Lung (tissue), 12 donors: ENCODE results near the gene SERPINA5. TPM values are rescaled to one million over a fixed set of nuclear protein-coding genes. Genes with fewer than 3 reads are reported as not detected.

Experiments used
- ATAC-seq: fragments of 200-7000 bp; cut with Tn5 transposase; one replicate; pipeline ENCODE4 v1.9.1; 2020; ENCODE audit warnings: moderate number of reproducible peaks; ENCODE audit not compliant: insufficient read depth, low FRiP score
- DNase-seq, 3 donors: peaks; one replicate each; pipeline ENCODE4 v3.0.0-alpha.2; 2013 to 2017
- H3K27ac ChIP-seq, 2 donors: one replicate each; pipeline ENCODE4 v1.5.1; 2013; ENCODE audit warnings: mild to moderate bottlenecking in 2 of 2, moderate library complexity in 2 of 2, control low read depth in 1 of 2, inconsistent platforms in 1 of 2, low read depth in 1 of 2, low read length in 1 of 2
- H3K27me3 ChIP-seq, 3 donors: one replicate each; pipeline ENCODE4 v1.5.1; 2013; ENCODE audit warnings: low read length in 2 of 3; ENCODE audit not compliant: control insufficient read depth in 3 of 3, insufficient read depth in 3 of 3
- H3K36me3 ChIP-seq, 4 donors: one replicate each; pipeline ENCODE4 v1.5.1; 2013; ENCODE audit warnings: low read length in 4 of 4, mild to moderate bottlenecking in 1 of 4, moderate library complexity in 1 of 4; ENCODE audit not compliant: control insufficient read depth in 4 of 4, insufficient read depth in 4 of 4
- H3K4me1 ChIP-seq, 5 donors: one replicate each; pipeline ENCODE4 v1.5.1; 2013; ENCODE audit warnings: low read length in 5 of 5, mild to moderate bottlenecking in 2 of 5, moderate library complexity in 1 of 5; ENCODE audit not compliant: control insufficient read depth in 5 of 5, insufficient read depth in 5 of 5
- H3K4me3 ChIP-seq: one replicate; pipeline ENCODE4 v1.5.1; 2013; ENCODE audit warnings: mild to moderate bottlenecking, control low read depth, moderate library complexity
- H3K9ac ChIP-seq, 2 donors: one replicate each; pipeline ENCODE4 v1.5.1; 2013; ENCODE audit warnings: low read length in 2 of 2, control low read depth in 1 of 2; ENCODE audit not compliant: insufficient read depth in 1 of 2
- H3K9me3 ChIP-seq, 4 donors: one replicate each; pipeline ENCODE4 v1.5.1; 2013; ENCODE audit warnings: low read length in 3 of 4, mild to moderate bottlenecking in 1 of 4, moderate library complexity in 1 of 4; ENCODE audit not compliant: control insufficient read depth in 4 of 4, insufficient read depth in 3 of 4
- CTCF ChIP-seq: IDR thresholded peaks from 2 replicates; pipeline ENCODE4 v1.5.1; 2012; ENCODE audit warnings: mild to moderate bottlenecking; ENCODE audit errors: control extremely low read depth, extremely low read depth
- WGBS, 2 donors: extraction: QIAGEN DNeasy Blood & Tissue Kit; methylation state at CpG; one replicate each; pipeline ENCODE4 v1.1.7; 2013; 5-methylcytosine and 5-hydroxymethylcytosine counted together
- polyA plus RNA-seq, 2 donors: library from polyadenylated mRNA; stranded (reverse); fragments of 200-250 nt; gene quantifications; one replicate each; pipeline ENCODE4 v1.2.1, GENCODE V29; 2013
- total RNA-seq, 2 donors: library from RNA; depleted of rRNA in 1 of 2; stranded (reverse); fragments of >200 nt in 1 of 2; gene quantifications; one replicate each; pipeline ENCODE4 v1.2.1, GENCODE V29; 2014 to 2021
- donor health status: control.
- donor health status: control.
- donor health status: Bipolar disorder and iron deficiency.
- donor health status: healthy.
- donor health status: DM: yes; HTN: yes; CAD: no.

The SERPINA5 gene
- total and polyA plus RNA-seq, 4 donors: 0.14 to 4.3 (median 0.52) TPM; not detected in 1

- H3K27ac ChIP-seq: no peak overlapping the region
- WGBS, 2 donors: 93 to 97% methylated on average over 3 of the region's 3 CpGs
Measured at GRCh38 chr14:94582851-94583250, 1.6 kb downstream of the SERPINA5 start.

GRCh38 chr14:94583557-94583956, 2.3 kb downstream of the SERPINA5 start:
- no peaks in the 10 kb centered on the region for H3K9me3 ChIP-seq
- WGBS, 2 donors: 91 to 96% methylated on average over 4 of the region's 4 CpGs
- ATAC-seq (no peak), DNase-seq (no peak)
- peaks cover 0 to 8% (median 0%) of the 10 kb centered on the region in 5 donors for H3K4me1 ChIP-seq
- H3K9ac ChIP-seq: no peak overlapping the region
- no peak overlapping the region for H3K4me3 ChIP-seq
- no peak for TF ChIP-seq CTCF
- no peaks in the 10 kb centered on the region for H3K36me3 ChIP-seq
- no peak overlapping the region for H3K27ac ChIP-seq
- H3K27me3 ChIP-seq: no peaks in the 10 kb centered on the region

More at GRCh38 chr14:94582851-94583250, 1.6 kb downstream of the SERPINA5 start:
- TF ChIP-seq CTCF: no peak
- H3K36me3 ChIP-seq: no peaks in the 10 kb centered on the region
- H3K9ac ChIP-seq: no peak overlapping the region
- no peaks in the 10 kb centered on the region for H3K9me3 ChIP-seq
- H3K4me3 ChIP-seq: no peak overlapping the region
- H3K4me1 ChIP-seq: peaks cover 0 to 8% (median 0%) of the 10 kb centered on the region in 5 donors
- H3K27me3 ChIP-seq: no peaks in the 10 kb centered on the region
- DNase-seq (no peak), ATAC-seq (no peak)

- no peak overlapping the region for H3K27ac ChIP-seq
- H3K36me3 ChIP-seq: no peaks in the 10 kb centered on the region
- no peak overlapping the region for H3K4me3 ChIP-seq
- no peaks in the 10 kb centered on the region for H3K27me3 ChIP-seq
- H3K9ac ChIP-seq: no peak overlapping the region
- peaks cover 0 to 8% (median 0%) of the 10 kb centered on the region in 5 donors for H3K4me1 ChIP-seq
- WGBS, 2 donors: 72 to 86% methylated on average over 5 of the region's 5 CpGs
- H3K9me3 ChIP-seq: no peaks in the 10 kb centered on the region
- TF ChIP-seq CTCF: no peak
- DNase-seq: no peak
- no peak for ATAC-seq
Measured at GRCh38 chr14:94584591-94585280, 3.5 kb downstream of the SERPINA5 start.

GRCh38 chr14:94586635-94587034, 5.4 kb downstream of the SERPINA5 start:
- no peak for TF ChIP-seq CTCF
- H3K36me3 ChIP-seq: no peaks in the 10 kb centered on the region
- H3K27ac ChIP-seq: no peak overlapping the region
- H3K27me3 ChIP-seq: no peaks in the 10 kb centered on the region
- 77 to 86% methylated on average over 4 of the region's 4 CpGs for WGBS, 2 donors
- H3K4me3 ChIP-seq: no peak overlapping the region
- DNase-seq: no peak
- no peak for ATAC-seq
- no peaks in the 10 kb centered on the region for H3K4me1 ChIP-seq
- no peaks in the 10 kb centered on the region for H3K9me3 ChIP-seq
- no peak overlapping the region for H3K9ac ChIP-seq
